NCI-H187 treated with DMSO at 0.1 percent for 48 hours (cell line): ENCODE results near the gene SH3RF3.

Source experiments
- DNase-seq: peaks from one replicate; lab custom pipeline; 2025; lab: John Stamatoyannopoulos, UW

The SH3RF3 gene

DNA sequence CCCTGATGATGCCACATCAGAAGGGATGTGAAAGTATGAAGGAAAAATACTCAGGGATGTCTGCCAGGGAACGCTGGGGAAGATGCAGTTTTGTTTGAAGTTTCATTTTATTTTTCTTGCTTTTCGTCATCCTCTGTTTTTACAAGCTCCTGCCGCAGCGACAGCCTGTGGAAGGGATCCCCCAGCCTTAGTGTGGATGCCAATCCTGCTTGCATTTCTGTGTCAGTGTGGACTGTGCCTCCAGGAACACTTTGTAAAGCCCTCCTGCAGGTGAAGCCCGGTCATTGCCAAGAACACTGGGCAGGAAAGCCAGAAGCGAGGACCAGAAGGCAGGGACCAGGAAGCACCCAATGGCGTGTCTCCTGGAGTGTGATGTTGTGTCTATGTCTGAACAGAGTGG lies 250.5 kb downstream of the SH3RF3 start:
- DNase-seq = no peak

DNA sequence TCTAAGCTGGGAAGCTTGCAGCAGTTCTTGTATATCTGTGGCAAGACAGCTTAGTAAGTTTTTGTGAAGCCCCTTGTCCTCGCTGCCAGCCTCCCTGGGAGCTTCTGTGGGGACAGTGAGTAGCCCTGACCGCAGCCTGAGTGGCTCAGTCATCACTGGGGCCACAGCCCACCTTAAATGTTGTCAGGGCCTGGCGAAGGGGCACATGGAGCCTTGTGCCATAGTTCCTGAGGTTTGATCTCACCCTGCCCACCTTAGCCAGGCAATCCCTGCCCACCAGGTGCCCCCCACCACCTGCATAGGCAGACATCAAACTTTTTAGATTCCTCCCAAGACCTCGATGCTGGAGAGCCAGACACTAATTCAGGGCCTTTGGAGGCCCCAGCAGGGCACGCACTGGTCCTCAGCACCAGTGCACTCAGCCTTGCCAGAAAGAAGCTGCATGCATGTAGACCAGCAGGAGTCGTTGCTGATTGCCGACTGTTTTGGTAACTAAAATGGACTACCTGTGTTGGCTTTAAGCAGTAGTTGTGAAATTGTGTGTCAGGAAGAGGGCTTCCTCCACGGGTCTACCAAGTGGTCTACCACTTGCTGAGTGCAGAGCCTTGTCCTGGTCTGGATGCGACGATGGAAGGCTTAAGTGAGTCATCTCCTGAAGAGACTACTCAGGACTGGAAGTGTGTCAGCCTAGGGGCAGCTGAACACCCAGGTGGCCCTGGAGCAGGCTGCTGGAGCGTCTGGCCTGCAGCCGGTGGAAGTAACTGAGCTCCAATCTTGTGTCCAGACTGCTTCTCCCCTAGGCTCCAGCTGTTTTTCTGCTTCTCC lies 251.7 kb downstream of the SH3RF3 start:
- DNase-seq = no peak

DNA sequence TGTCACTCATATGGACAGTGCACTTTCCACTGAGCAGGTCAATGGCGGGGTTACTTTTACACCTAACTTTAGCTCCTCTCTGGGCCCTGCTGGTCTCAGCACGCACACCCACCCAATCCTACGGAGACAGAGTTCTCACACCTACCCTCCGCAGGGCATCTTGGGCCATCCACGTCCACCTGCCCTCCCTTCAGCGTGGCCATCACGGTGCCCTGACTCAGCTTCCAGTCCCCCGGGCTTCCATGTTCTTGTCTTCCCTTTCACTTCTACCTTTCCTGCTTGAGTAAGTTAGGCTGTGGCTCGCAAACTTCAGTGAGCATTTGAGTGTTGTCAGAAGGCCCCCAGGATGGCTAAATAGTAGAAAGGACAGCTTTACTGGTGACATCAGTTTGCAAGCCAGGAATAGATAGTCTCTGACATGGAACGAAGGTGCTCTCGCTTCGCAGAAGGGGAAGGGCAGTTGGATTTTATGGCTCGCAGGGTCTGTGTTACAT lies 252.4 kb downstream of the SH3RF3 start:
- DNase-seq = no peak

DNA sequence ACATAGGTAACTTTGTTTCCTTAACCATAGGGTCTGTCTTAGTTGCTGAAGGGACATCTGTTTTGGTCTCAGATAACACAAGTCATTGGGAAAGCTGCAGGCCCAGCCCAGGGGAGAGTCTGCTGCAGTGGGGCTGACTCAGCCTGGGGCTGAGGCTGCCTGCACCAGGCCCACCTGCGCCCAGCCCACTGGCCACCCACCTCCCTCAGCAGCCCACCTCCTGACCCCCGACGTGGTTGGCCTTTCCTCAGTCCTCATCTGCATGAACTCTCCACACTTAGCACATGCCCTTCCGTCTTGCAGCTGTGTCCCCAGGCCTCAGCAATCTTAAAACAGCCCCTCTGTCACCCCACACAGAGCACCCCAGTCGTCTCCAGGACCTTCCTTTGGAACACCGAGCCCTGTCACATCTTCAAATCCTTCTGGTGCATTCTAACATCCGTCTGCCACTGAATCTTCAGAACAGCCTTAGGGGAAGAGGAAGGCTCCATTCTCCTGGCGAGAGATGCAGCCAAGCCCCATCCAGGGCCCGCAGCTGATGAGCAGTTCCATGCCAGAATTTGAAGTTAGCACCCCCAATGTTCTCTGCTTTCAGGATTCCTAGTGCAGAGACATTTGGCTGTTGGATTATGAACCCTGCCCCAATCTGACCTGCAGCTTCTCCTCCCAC lies 253.4 kb downstream of the SH3RF3 start:
- DNase-seq = no peak

DNA sequence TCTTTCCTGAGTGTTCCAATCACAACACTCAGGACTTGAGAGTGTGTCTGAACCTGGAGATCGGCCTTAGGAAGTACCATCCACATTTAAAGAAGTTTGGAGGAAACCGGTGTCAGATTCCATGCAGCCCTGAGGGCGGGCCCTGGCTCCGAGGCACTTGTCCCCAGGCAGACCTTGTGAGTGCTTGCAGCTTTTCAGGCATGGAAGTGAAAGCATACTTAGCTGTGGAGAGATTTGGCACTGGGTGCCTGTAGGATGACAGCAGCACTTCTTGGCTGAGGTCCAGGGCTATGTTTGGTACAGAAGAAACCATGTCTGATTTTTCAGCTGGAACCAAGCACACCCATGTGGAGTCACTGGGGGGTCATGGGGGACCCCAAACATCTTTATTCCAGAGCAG lies 253.9 kb downstream of the SH3RF3 start:
- peak; percentile 32 for DNase-seq

DNA sequence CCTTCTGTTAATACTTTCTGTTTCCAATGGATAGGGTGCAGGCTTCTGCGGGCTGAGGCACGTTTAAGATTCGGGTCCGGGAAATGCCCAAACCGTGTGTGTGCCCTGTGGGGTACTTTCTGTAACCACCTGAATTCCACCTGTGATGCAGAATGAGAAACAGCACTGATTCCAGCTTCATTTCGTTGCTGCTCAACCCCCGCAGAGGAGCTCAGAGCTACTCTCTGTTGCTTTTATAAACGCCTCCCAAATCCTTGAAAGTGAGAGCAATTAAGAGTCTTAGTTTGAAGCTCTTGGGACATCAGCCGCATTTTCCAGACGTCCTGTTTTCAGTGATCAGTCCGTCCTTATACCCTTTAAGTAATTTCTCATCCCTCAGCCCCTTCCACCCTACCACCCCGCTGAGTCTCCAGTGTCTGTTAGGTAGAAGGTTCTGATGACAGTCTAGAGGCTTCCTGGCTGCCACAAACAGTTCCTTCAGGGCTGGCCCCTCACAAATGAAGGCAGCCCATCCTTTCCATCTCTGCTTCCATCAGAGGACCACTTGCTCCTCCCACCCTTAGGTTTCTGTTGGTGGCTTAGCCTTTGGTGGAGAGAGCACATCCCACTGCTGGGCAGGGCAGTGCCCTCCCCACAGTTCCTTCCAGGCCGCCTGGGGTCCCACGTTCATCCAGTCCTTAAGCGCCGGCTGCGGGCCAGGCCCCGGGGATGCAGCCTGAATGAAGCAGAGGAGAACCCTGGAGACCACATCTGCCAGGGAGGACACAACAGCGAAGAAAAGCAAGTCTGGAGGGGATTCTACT lies 254.7 kb downstream of the SH3RF3 start:
- DNase-seq = no peak

DNA sequence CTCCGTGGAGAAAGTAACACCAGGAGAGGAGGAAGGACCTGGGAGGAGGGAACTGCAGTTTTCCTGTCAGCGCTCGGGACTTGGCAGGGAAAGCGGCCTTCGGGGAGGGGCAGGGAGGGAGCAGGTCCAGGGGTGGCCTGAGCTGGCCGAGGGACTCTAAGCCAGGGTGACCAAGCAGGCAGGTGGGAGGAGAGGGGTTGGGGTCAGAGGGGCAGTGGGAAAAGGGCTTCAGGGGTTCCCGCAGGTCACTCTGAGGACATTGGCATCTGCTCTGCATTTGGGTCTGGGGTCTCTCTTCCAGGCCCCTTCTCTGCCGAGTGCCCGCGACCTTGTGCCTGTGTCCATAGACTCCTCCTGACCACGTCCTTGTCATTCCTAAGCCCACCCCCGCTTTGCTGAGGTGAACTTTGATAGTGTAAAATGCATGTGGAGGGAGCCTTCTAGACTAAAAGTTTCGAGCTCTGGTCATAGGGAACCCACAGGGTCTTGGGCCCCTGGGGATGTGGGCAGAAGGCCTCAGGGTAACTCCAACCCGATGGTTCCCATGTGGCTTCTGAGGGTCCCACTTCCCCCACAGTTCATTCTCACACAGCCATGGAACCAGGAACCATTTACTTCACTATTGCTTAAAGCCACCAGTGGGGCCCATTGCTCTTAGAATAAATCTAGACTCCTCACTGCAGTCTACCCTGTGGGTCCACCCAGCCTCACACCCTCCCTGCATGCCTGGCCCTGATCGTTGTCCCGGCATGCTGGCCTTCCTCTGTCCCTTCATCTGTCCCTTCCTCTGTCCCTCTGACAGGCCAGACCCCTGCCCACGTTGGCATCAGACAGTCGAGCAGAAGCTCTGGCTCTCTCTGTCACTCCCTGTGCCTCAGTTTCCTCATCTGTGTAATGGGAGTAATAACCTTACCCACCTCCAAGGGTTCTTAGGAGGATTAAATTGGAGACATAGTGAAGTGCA lies 255.6 kb downstream of the SH3RF3 start:
- DNase-seq = no peak

DNA sequence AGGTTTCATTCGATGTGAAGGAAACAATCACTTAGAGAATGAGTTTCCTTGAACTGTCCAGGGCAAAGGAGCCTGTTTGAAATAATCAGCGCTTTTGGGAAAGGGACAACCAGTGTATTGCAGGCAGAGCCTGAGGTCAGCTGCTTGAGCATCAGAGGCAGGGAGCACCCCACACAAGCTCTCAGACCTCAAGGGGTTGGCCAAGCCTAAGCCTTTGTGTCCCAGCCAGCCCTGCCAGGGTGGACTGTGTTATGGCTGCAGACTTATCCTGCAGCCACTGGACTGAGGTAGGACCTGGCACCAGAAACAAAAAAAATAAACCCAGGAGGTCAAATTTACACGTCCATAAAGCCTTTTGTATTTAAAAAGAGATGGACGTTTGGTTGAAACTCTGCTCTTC lies 256.5 kb downstream of the SH3RF3 start:
- no peak for DNase-seq

DNA sequence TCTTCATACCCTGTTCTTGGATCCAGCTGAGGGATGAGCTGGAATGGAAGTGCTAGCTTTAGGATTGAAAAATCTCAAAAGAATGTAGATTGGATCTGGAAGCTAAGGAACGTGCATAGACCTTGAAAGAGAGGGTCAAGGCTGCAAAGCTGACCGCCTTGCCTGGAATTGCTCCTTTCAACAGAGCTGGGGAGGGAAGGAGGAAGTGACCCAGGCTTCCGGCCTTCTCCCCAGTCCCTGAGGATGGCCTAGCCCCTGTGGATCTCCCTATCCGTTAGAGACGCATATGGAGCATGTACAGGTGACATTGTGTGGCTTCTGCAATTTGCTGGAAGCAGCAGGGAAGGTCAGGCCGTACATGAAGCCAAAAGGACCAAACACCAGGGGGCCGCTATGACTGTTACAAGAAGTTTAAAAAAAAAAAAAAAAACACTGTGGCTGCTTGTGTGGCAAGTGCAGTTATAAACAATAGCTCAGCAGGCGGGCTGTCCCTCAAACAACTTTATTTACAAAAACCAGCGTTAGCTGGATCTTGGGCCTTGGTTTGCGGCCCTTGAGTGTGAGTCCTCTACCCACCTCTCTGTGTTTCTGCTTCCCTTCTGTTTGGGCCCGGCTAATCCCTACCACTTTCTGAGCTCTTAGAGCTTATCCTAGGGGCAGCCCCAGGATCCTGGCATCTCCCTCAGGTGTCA lies 257.1 kb downstream of the SH3RF3 start:
- DNase-seq = no peak

DNA sequence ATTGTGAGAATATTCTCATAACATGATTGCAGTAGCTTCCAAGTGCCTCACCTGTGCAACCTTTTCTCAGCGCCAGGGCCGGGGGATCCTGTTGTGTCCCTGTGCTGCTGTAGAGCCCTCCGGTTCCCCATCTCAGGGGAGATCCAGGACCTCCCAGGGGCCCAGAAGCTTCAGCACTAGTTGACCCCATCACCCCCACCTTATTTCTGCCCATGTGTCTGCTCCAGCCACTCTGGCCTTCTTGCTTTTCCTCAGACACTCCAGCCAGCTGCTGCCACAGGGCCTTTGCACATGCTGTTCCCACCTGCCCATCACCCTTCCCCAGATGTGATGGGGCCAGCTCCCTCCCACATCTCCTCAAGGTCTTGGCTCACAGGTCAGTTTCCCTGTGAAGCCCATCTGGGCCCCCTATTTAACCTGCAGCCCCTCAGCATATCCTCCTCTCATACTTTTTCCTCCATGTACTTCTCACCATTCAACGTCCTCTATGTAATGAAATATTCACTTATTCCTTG lies 258.3 kb downstream of the SH3RF3 start:
- no peak for DNase-seq

DNA sequence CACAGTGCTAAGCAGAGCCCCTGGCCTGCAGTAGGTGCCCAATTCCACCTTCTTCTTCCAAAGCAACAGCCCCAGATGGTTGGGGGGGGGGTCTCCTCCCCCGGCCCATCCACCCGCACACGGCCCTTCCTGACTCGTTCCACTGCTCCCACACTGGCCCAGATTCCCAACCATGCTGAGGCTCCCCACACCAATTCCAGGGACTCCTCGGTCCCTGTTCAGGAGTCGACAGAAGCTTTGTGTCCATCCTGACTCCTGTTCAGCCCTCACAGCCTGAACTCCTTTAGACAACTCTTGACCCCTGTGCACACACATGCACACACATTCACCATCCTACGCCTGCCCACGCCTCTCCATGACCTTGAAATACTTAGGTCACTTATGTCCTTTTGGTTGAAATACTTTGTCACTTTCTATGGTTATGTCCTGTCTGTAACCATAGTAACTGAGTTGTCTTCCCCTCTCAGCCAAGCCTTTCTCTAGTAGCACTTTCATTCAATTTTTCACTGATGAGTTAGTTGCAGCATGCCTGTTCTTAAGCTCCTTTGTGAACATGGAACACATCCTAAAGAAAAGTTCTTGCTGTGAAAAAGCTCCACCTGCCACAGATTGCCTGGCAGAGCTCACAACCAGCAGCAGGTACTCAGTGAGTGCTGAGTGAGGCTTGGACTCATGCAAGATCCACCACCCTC lies 258.9 kb downstream of the SH3RF3 start:
- DNase-seq = no peak

DNA sequence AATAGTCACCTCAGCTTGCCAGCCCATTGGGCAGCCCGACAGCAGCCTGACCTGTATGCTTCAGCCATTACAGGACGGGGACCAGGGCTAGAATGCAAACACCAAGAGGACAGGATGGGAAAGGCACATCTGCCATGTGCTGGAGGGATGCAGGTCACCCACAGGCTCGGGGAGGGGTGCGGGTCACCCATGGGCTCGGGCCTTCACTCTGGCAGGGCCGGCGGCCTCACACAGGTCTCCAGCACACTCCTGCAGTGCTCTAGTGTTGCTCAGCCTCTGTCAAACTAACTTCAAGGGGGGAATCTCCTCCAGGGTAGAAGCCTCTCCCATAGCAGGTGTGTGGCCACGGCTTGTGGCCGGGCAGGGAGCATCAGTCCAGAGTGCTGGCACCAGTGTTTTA lies 262.2 kb downstream of the SH3RF3 start:
- DNase-seq = no peak

DNA sequence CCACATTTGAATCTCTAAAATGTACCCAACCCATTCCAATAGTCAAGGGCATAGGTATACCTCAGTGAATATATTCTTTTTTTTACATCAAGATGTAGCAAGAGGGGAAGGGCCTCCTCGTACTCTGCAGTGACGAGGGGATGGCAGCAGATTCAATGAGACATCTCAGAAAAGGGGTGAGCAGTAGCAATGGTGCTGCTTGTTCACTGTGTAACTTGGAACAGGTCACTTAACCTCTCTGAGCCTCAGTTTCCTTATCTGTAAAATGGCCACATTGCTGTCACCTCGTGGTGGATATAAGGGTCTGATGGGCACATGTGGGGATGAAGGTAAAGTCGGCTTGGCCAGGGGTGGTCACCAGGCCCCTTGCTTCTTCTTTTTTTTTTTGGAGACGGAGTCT lies 263.1 kb downstream of the SH3RF3 start:
- no peak for DNase-seq

DNA sequence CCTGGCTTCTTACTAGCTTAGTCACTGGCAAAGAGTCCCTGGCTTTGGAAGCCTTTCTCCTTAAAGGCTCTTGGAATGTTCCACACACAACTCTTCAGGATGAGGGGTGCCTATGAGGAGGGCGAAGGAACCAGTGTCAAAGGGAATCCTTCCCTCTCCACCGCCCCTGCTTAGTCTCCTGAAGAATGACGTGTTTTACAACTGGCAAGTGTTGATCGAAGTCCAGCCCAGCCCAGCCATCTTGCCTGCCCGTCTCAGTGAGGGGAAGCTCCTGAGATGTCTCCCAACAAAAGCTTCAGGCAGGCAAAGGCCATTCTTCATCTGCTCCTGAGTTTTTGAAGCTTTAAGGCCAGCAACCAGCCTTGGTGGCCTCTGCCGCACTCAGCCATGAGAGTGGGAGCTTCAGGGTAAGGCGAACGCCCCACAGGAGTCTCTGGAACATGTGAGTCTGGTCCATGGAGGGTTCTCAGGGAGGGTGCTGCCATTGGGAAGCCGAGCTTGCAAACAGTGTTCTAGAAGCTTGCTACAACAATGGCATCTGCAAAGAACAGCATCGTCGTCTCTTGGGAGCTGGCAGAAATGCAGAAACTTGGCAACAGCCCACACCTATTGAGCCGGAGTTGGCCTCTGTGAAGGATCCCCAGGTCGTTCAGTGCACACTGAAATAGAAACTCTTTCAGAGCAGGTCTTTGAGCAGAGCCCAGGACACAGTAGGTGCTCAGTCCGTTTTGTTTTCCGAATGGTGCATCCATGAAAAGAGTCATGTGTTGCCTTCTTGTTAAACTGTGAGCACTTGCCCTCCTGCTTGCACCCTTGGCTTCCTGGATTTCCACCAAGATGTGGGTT lies 264.0 kb downstream of the SH3RF3 start:
- DNase-seq = no peak

DNA sequence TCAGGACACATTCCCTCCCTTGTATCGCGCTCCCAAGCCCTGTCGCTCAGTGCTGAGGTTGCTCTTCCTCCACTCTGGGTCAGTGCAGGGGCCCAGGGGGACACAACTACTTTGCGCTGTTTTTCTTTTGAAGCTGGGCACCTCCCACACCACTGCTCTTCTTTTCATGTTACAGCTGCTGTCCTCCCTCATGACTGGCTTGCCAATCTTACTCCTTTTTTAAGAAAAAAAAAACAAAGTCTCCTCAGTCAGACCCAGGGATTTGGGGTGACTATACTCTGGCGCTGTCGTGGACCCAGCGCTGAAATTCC lies 264.6 kb downstream of the SH3RF3 start:
- no peak for DNase-seq

DNA sequence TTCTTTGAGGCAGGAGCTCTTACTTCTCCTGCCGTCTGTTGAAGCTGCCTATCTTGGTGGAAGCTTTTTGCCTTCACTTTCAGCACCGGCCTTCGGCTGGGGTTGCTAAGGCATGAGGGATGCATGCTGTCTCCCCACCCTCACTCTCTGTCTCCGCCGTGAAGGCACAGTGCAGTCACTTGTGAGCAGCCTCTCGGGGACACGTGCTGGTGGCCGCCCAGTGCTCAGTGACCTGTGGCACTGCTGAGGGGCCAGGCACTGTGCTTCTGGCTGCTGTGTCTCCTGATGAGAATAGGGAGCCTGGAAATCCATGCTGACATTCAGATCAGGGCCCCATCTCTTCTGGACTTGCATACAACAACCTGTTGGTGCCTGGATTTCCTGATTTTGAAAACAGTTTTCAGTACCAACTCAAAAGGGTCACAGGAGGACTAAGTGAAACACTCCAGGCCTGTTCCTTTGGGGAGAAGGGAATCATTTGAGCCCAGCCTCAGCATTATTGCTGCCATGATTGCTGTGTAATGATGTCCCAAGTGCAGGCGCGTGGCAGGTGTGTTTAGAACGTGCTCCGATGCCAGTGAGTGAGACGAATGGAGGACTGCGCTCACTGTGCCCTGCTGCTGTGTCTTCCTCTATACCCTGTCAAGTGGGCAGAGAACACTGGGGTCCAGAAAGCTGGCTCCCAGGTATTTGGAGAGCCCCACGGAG lies 266.6 kb downstream of the SH3RF3 start:
- DNase-seq = no peak

DNA sequence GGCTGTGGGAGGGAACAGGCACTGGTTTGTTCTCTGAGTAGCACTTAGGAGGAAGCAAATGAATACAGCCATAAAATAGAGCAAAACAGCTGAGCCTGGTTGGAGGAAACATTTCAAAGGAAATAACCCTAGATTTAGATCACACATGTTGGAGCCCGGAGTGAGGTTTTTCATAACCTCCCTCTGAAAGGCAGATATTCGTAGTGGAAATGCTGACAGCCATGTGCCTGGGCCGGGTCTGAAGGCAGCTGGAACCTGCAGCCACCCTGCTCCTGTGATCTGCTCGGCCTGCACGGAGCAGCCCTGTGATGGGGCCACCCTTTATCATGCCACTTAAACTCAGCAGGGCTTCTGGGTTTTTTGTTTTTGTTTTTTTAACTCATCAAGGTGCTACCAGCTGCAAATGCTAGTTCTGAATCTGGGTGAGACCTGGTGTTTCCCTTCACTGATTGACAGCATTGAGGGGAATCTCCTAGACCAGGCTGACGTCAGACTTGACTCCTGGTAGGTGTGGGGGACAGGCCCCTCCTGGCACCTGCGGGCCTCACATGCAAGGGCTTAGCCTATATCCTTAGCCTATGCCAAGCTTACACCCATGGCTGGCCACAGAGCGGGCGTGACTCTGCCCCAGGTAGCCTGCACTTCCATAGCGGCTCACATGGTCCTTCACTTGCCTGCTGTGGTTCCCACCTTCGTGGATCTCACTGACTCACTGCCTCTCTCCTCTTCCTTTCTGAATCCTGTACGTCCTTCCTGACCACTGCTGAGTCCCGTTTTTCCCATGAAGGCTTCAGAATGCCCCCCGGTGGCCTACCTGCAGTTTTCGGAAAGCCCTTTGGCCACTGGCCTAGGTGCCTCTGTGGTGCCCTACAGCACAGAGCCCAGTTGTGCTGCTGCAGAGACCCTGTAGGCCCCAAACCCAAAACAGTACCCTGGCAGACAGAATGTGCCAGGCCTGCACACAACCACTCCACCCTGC lies 267.5 kb downstream of the SH3RF3 start:
- DNase-seq = no peak
